GM23338 (cell line): ENCODE measurements around the gene DNAH10. TPM values are rescaled to one million over a fixed set of nuclear protein-coding genes. Genes with fewer than 3 reads are reported as not detected.

ENCODE experiments used
- ATAC-seq: fragments of 200-7000 bp; cut with Tn5 transposase; 3 replicates; pipeline ENCODE4 v1.9.1; 2020
- DNase-seq: peaks from one replicate; pipeline ENCODE4 v3.0.0-alpha.2; 2015; ENCODE audit warnings: low spot score
- H2AFZ ChIP-seq: fragments of 200-600 bp; sonication (generic); 2 replicates; pipeline ENCODE4 v1.8.0; 2016; ENCODE audit warnings: antibody characterized with exemption, mild to moderate bottlenecking, moderate library complexity
- H3F3A ChIP-seq: fragments of 200-600 bp; sonication (generic); replicated peaks from 2 replicates; pipeline ENCODE4 v1.8.0; 2017; ENCODE audit warnings: antibody characterized with exemption, mixed run types, low read depth
- H3K27ac ChIP-seq: fragments of 200-600 bp; sonication (generic); 2 replicates; pipeline ENCODE4 v1.6.1; 2016; ENCODE audit warnings: low read depth
- H3K27me3 ChIP-seq: fragments of 200-600 bp; sonication (generic); 2 replicates; pipeline ENCODE4 v1.8.0; 2016; ENCODE audit warnings: mild to moderate bottlenecking, mixed run types, moderate library complexity; ENCODE audit not compliant: insufficient read depth
- H3K36me3 ChIP-seq: fragments of 200-600 bp; sonication (generic); 2 replicates; pipeline ENCODE4 v1.8.0; 2016; ENCODE audit warnings: mild to moderate bottlenecking; ENCODE audit not compliant: insufficient read depth
- H3K4me1 ChIP-seq: fragments of 200-600 bp; sonication (generic); 2 replicates; pipeline ENCODE4 v1.8.0; 2016; ENCODE audit warnings: mild to moderate bottlenecking, moderate library complexity; ENCODE audit not compliant: insufficient read depth
- H3K4me2 ChIP-seq: fragments of 200-600 bp; sonication (generic); 2 replicates; pipeline ENCODE4 v1.7.1; 2017; ENCODE audit warnings: mixed run types
- H3K4me3 ChIP-seq: fragments of 200-600 bp; sonication (generic); 2 replicates; pipeline ENCODE4 v1.6.1; 2016; ENCODE audit warnings: mixed run types
- H3K79me2 ChIP-seq: fragments of 200-600 bp; sonication (generic); replicated peaks from 2 replicates; pipeline ENCODE4 v1.8.0; 2017; ENCODE audit warnings: mild to moderate bottlenecking; ENCODE audit not compliant: insufficient read depth
- H3K9me2 ChIP-seq: fragments of 200-600 bp; sonication (generic); 2 replicates; pipeline ENCODE4 v1.8.0; 2017; ENCODE audit not compliant: insufficient read depth
- H4K20me1 ChIP-seq: fragments of 200-600 bp; sonication (generic); replicated peaks from 2 replicates; pipeline ENCODE4 v1.8.0; 2017; ENCODE audit warnings: mild to moderate bottlenecking; ENCODE audit not compliant: insufficient read depth
- H3K27ac Mint-ChIP-seq: 2 replicates; pipeline ENCODE4 v1.8.0; 2020; ENCODE audit warnings: inconsistent platforms, mild to moderate bottlenecking, moderate library complexity, mixed read lengths
- H3K27me3 Mint-ChIP-seq: 3 replicates; pipeline ENCODE4 v1.8.0; 2022; ENCODE audit warnings: low read depth, mild to moderate bottlenecking, moderate library complexity, mixed read lengths, inconsistent platforms; ENCODE audit not compliant: insufficient read depth, poor library complexity
- H3K36me3 Mint-ChIP-seq: 3 replicates; pipeline ENCODE4 v1.8.0; 2021; ENCODE audit warnings: low read depth, mild to moderate bottlenecking, inconsistent platforms, moderate library complexity, mixed read lengths
- H3K4me1 Mint-ChIP-seq: 3 replicates; pipeline ENCODE4 v1.8.0; 2020; ENCODE audit warnings: mild to moderate bottlenecking, inconsistent platforms, mixed read lengths
- H3K4me3 Mint-ChIP-seq: 3 replicates; pipeline ENCODE4 v1.8.0; 2021; ENCODE audit warnings: moderate library complexity, mild to moderate bottlenecking, inconsistent platforms, mixed read lengths
- H3K9me3 Mint-ChIP-seq: 3 replicates; pipeline ENCODE4 v1.8.0; 2020; ENCODE audit warnings: moderate library complexity, mild to moderate bottlenecking, inconsistent platforms, mixed read lengths
- CREB1 ChIP-seq: fragments of 250-450 bp; sonication (Bioruptor Pico); IDR thresholded peaks from 2 replicates; pipeline ENCODE4 v1.5.0; 2020; ENCODE audit warnings: low read depth, mild to moderate bottlenecking, moderate library complexity
- CTCF ChIP-seq, 2 experiments: fragments of 200-600 bp in 1 of 2; sonication (generic) in 1 of 2; conservative IDR thresholded peaks; 2 replicates each; pipeline versions ENCODE4 v1.5.1 to v1.6.1; 2016 to 2017; ENCODE audit warnings: antibody characterized with exemption in 2 of 2, low read depth in 2 of 2, mild to moderate bottlenecking in 2 of 2, moderate library complexity in 1 of 2
- ETS1 ChIP-seq: IDR thresholded peaks from 2 replicates; pipeline ENCODE4 v1.6.1; 2016; ENCODE audit warnings: antibody characterized with exemption
- EZH2 ChIP-seq: fragments of 200-600 bp; sonication (generic); IDR thresholded peaks from one replicate; pipeline ENCODE4 v1.8.0; 2017; ENCODE audit warnings: antibody characterized with exemption, mild to moderate bottlenecking, low read depth; ENCODE audit not compliant: unreplicated experiment
- EZH2phosphoT487 ChIP-seq: fragments of 200-600 bp; sonication (generic); IDR thresholded peaks from one replicate; pipeline ENCODE4 v1.8.1; 2018; ENCODE audit warnings: antibody characterized with exemption; ENCODE audit not compliant: unreplicated experiment
- JUNB ChIP-seq: IDR thresholded peaks from one replicate; pipeline ENCODE4 v1.6.1; 2016; ENCODE audit warnings: antibody characterized with exemption; ENCODE audit not compliant: unreplicated experiment
- NANOG ChIP-seq: IDR thresholded peaks from 2 replicates; pipeline ENCODE4 v1.6.1; 2016; ENCODE audit warnings: antibody characterized with exemption, borderline replicate concordance
- POLR2AphosphoS5 ChIP-seq: IDR thresholded peaks from 2 replicates; pipeline ENCODE4 v1.6.1; 2016; ENCODE audit warnings: antibody characterized with exemption, low read depth
- REST ChIP-seq: IDR thresholded peaks from one replicate; pipeline ENCODE4 v1.6.1; 2018; ENCODE audit warnings: antibody characterized with exemption; ENCODE audit not compliant: unreplicated experiment
- STAT1 ChIP-seq: IDR thresholded peaks from one replicate; pipeline ENCODE4 v1.6.1; 2016; ENCODE audit warnings: antibody characterized with exemption; ENCODE audit not compliant: unreplicated experiment
- ZNF114 ChIP-seq: fragments of 250-450 bp; sonication (Bioruptor Pico); IDR thresholded peaks from 2 replicates; pipeline ENCODE4 v1.5.0; 2020; ENCODE audit warnings: mild to moderate bottlenecking, moderate library complexity
- ZNF331 ChIP-seq: fragments of 250-450 bp; sonication (Bioruptor Pico); IDR thresholded peaks from 2 replicates; pipeline ENCODE4 v1.5.0; 2020; ENCODE audit warnings: low read depth, mild to moderate bottlenecking, moderate library complexity
- ZNF462 ChIP-seq: fragments of 250-450 bp; sonication (Bioruptor Pico); IDR thresholded peaks from 2 replicates; pipeline ENCODE4 v1.5.0; 2020; ENCODE audit warnings: mild to moderate bottlenecking, moderate library complexity
- polyA plus RNA-seq: library from polyadenylated mRNA; unstranded; fragments of >200 nt; fragmentation: Nextera tagmentation; extraction: Ambion mirVana; gene quantifications from 2 replicates; pipeline ENCODE4 v1.2.1, GENCODE V29; 2016
- total RNA-seq: library from RNA; depleted of rRNA; stranded (reverse); fragments of >200 nt; shearing (Covaris generic); gene quantifications from 2 replicates; pipeline ENCODE4 v1.2.3, GENCODE V29; 2014

DNAH10 gene
- total and polyA plus RNA-seq, 2 experiments from 2014 or later = 0.03 TPM

GRCh38 chr12:123946152-123946515, 184.0 kb downstream of the DNAH10 start:
- H3K27me3 Mint-ChIP-seq = peaks cover 12% of the 10 kb centered on the region
- TF ChIP-seq ZNF462 (CRISPR knock-in tag) (no peak), NANOG (no peak), EZH2phosphoT487 (no peak), CREB1 (CRISPR knock-in tag) (no peak), REST (no peak), ZNF114 (CRISPR knock-in tag) (no peak), ZNF331 (CRISPR knock-in tag) (no peak), STAT1 (no peak), EZH2 (no peak), POLR2AphosphoS5 (no peak), JUNB (no peak), CTCF (conservative IDR thresholded peaks at IDR 0.05; ENCODE audit: low read depth in 2 of 2) (no peak), ETS1 (no peak)
- Histone ChIP-seq H2AFZ (no peak overlapping the region), H3K27ac (no peak overlapping the region), H3K9me2 (no peaks in the 10 kb centered on the region), H3K4me3 (no peak overlapping the region), H3F3A (no peaks in the 10 kb centered on the region), H3K79me2 (no peaks in the 10 kb centered on the region), H3K27me3 (peaks cover 8% of the 10 kb centered on the region; the same call in 1 of the 2 replicates), H3K36me3 (no peaks in the 10 kb centered on the region; the same call in 1 of the 2 replicates), H3K4me2 (no peak overlapping the region), H3K4me1 (no peaks in the 10 kb centered on the region), H4K20me1 (no peaks in the 10 kb centered on the region)
- H3K36me3 Mint-ChIP-seq = peaks cover 2% of the 10 kb centered on the region; the same call in 1 of the 3 replicates
- no peaks in the 10 kb centered on the region; the same call in 2 of the 3 replicates for H3K4me1 Mint-ChIP-seq
- ATAC-seq (no peak), DNase-seq (no peak)
- H3K4me3 Mint-ChIP-seq = no peak overlapping the region
- H3K27ac Mint-ChIP-seq = no peak overlapping the region
- peaks cover 14% of the 10 kb centered on the region for H3K9me3 Mint-ChIP-seq
